Breast epithelium (tissue), 4 donors: ENCODE measurements around the gene TRIM40. TPM values are rescaled to one million over a fixed set of nuclear protein-coding genes. Genes with fewer than 3 reads are reported as not detected.
"Not testable (repeated sequence)": the region's sequence is repeated elsewhere in the genome, so short reads cannot be mapped to it uniquely, and the experiment has no call there.

Experiments used
- DNase-seq, 2 donors: peaks; one replicate each; pipeline ENCODE4 v3.0.0-alpha.2; 2019; ENCODE audit warnings: low spot score in 2 of 2
- H3K27ac ChIP-seq, 2 donors: fragments of 200-600 bp; sonication (generic) in 1 of 2; one replicate each; pipeline ENCODE4 v1.5.1; 2016 to 2019; ENCODE audit warnings: mild to moderate bottlenecking in 1 of 2
- H3K27me3 ChIP-seq, 2 donors: fragments of 200-600 bp; sonication (generic) in 1 of 2; one replicate each; pipeline versions ENCODE4 v1.5.1 to v1.6.0; 2017 to 2019; ENCODE audit warnings: control low read depth in 1 of 2, mild to moderate bottlenecking in 1 of 2
- H3K36me3 ChIP-seq: fragments of 200-600 bp; one replicate; pipeline ENCODE4 v1.5.1; 2019
- H3K4me1 ChIP-seq, 2 donors: fragments of 200-600 bp; sonication (generic); one replicate each; pipeline ENCODE4 v1.5.1; 2016 to 2019; ENCODE audit warnings: control low read depth in 1 of 2
- H3K4me3 ChIP-seq, 3 donors: fragments of 200-600 bp; sonication (generic); 1 replicate in 2 of 3; 2 replicates in 1 of 3; pipeline ENCODE4 v1.5.1; 2016 to 2019; ENCODE audit warnings: mild to moderate bottlenecking in 3 of 3, moderate library complexity in 2 of 3
- H3K9me3 ChIP-seq, 2 donors: fragments of 200-600 bp; sonication (generic) in 1 of 2; one replicate each; pipeline ENCODE4 v1.5.1; 2016 to 2019; ENCODE audit warnings: control low read depth in 1 of 2
- POLR2A ChIP-seq: fragments of 450-650 bp; IDR thresholded peaks from one replicate; pipeline ENCODE4 v1.6.1; 2016; ENCODE audit warnings: antibody characterized with exemption, mild to moderate bottlenecking, moderate library complexity
- POLR2AphosphoS5 ChIP-seq, 3 donors: sonication (generic); formaldehyde crosslinking; IDR thresholded peaks; one replicate each; pipeline ENCODE4 v1.6.1; 2017; ENCODE audit warnings: antibody characterized with exemption in 3 of 3
- intact Hi-C: fragments of 100-400 bp; cut with DNase I; formaldehyde crosslinking; loops from one replicate; pipeline ENCODE4 v1.15.1; 2023; ENCODE audit warnings: low total_unique reads
- total RNA-seq, 3 donors: library from RNA; depleted of rRNA; stranded (reverse); fragments of >200 nt; gene quantifications; one replicate each; pipeline ENCODE4 v1.1.0, GENCODE V29; 2016
- TF ChIP-seq, protein P1 (sequence below), 3 donors: fragments of 450-650 bp; IDR thresholded peaks; one replicate each; pipeline ENCODE4 v1.5.1; 2016 to 2017; ENCODE audit warnings: antibody characterized with exemption in 3 of 3, mild to moderate bottlenecking in 3 of 3, moderate library complexity in 3 of 3

TRIM40 gene
- total RNA-seq, 3 donors from 2014 or later = 0.33 TPM; not detected in 2

DNA sequence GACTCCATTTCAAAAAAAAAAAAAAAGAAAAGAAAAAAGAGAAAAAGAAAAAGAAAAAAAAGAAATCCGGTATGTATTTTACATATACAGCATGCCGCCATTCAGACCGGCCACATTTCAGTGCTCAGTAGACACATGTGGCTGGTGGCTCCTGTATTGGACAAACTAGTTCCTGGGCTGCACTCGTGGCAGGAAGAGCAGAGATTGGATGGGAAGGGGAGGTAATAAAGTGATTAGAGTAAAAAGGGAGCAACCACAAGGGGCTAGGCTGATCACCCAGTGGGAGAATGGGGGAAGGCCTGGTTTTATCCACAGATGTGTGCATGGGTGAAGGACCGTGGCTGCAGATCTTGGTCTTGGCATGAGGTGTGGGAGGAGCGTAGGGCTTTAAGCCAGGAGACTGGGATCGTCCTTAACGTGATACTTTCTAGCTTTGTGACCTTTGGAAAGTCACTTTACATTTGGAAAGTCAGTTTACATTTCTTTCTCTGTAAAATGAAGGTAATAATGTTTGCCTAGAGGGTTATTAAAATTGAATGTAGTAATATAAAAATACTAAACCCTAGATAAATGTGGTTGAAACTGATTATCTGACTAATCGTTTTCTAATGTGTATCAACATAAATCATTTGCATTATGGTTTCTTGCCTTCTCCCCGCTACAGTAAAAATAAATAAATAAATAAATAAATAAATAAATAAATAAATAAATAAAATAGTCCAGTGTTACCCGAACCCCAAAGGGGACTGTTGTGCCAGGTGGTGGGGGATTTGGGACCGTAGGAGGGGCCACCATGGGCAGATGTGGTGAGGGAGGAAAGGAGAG, 26.5 kb downstream of the TRIM40 start:
- DNase-seq = no peak
- no peak for TF ChIP-seq POLR2A
- no peak for TF ChIP-seq POLR2AphosphoS5 (IDR thresholded peaks at IDR 0.05)
- TF ChIP-seq, protein P1, sequence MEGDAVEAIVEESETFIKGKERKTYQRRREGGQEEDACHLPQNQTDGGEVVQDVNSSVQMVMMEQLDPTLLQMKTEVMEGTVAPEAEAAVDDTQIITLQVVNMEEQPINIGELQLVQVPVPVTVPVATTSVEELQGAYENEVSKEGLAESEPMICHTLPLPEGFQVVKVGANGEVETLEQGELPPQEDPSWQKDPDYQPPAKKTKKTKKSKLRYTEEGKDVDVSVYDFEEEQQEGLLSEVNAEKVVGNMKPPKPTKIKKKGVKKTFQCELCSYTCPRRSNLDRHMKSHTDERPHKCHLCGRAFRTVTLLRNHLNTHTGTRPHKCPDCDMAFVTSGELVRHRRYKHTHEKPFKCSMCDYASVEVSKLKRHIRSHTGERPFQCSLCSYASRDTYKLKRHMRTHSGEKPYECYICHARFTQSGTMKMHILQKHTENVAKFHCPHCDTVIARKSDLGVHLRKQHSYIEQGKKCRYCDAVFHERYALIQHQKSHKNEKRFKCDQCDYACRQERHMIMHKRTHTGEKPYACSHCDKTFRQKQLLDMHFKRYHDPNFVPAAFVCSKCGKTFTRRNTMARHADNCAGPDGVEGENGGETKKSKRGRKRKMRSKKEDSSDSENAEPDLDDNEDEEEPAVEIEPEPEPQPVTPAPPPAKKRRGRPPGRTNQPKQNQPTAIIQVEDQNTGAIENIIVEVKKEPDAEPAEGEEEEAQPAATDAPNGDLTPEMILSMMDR (IDR thresholded peaks at IDR 0.05) = no peak
- no peak overlapping the region for H3K4me3 ChIP-seq
- intact Hi-C loops = no loop called here
- no peaks in the 10 kb centered on the region for H3K36me3 ChIP-seq
- no peaks in the 10 kb centered on the region for H3K9me3 ChIP-seq
- H3K27me3 ChIP-seq = peaks cover 0 to 19% of the 10 kb centered on the region in 2 donors
- no peak overlapping the region for H3K27ac ChIP-seq
- no peaks in the 10 kb centered on the region for H3K4me1 ChIP-seq

DNA sequence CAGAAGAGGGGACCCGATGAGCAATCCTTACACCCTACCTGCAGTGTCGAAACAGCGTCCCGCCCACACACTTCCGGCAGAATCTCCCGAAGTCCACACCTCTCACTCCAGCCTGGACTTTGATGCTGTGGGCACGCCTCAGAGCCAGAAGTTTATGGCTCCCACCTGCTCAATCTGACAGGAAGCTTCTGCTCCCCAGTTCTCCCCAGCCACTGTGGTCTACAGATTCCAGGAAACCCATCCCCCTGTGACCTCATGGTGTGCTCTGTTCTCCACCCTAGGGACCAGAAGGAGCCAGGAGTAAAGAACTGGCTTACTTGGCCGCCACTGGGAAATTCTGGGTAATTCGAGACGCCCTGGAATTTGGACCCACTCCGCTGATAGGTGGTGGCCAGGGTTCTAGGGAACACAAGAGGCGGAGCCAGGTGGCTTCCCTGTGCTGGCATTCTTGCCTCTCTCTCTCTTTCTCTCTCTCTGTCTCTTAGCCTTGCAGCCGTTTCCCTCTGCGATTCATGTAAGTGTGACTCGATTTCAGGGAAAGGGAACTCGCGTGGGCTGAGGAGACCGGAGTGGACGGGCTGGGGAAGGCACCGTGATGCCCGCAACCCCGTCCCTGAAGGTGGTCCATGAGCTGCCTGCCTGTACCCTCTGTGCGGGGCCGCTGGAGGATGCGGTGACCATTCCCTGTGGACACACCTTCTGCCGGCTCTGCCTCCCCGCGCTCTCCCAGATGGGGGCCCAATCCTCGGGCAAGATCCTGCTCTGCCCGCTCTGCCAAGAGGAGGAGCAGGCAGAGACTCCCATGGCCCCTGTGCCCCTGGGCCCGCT, 27.4 kb downstream of the TRIM40 start, which contains the start of gene TRIM15:
TSS of gene TRIM15 (plus strand) at position 457 of the 828 bp plus-strand sequence. CDS start at position 596, 139 bp downstream.
- H3K36me3 ChIP-seq = no peaks in the 10 kb centered on the region
- intact Hi-C loops = no loop called here
- H3K4me3 ChIP-seq = no peak within 1 kb of the TSS
- peaks cover 0 to 27% of the 10 kb centered on the region in 2 donors for H3K27me3 ChIP-seq
- DNase-seq = no peak
- TF ChIP-seq POLR2AphosphoS5 (IDR thresholded peaks at IDR 0.05) (no peak), POLR2A (no peak)
- TF ChIP-seq, protein P1 (IDR thresholded peaks at IDR 0.05) = no peak
- no peaks in the 10 kb centered on the region for H3K4me1 ChIP-seq
- H3K27ac ChIP-seq = no peak within 1 kb of the TSS
- no peaks in the 10 kb centered on the region for H3K9me3 ChIP-seq

DNA sequence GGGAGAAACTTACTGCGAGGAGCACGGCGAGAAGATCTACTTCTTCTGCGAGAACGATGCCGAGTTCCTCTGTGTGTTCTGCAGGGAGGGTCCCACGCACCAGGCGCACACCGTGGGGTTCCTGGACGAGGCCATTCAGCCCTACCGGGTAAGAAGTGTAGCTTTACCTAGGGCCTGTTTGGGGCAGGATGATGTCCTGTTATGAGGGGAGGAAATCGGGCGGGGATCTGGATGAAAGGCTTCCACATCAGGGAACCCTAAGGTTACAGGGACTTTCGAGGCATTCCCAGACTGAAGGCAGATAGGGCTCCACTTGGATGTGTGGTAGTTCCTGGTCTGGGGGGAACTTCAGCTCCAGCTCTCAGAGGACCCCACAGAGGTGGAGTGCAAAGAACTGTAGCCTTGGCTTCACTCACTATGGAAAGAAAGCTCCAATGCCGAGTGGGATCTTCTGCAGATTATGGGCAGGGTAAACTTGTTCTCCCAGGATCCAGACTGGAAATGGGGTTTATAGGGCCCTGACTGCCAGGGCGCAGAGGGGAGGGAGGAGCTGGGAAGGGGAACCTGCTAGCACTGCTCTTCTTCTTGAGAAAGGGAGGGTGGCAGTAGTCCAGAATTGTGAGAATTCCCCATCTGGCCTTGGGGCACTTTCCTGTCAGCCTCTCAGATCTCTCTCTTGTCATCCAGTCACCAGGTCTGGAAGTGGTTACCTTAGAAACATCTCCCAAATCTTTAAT, 28.1 kb downstream of the TRIM40 start:
- Histone ChIP-seq H3K4me3 (no peak overlapping the region), H3K27me3 (peaks cover 0 to 30% of the 10 kb centered on the region in 2 donors), H3K9me3 (no peaks in the 10 kb centered on the region), H3K36me3 (no peaks in the 10 kb centered on the region), H3K27ac (no peak overlapping the region), H3K4me1 (no peaks in the 10 kb centered on the region)
- intact Hi-C loops = no loop called here
- no peak for DNase-seq
- TF ChIP-seq POLR2A (no peak), POLR2AphosphoS5 (IDR thresholded peaks at IDR 0.05) (no peak)
- TF ChIP-seq, protein P1 (IDR thresholded peaks at IDR 0.05) = no peak

DNA sequence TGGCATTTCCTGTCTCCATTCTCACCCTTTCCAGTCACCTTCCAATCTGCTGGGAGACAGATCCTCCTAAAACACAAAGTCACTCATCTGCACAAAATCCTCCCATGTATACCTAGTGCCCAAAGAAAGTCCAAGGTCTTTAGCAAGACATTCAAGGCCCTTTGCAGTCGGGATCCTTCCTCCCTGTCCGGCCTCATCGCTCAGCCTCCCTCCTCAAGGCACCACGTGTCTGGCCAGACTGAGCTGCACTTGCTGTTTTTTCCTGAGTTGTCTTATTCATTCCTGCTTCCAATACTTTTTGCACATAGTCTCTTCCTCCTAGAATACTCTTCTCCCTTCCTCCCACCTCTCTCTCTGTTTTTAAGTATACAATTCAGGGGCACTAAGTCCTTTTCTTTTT, 28.8 kb downstream of the TRIM40 start:
- no peak overlapping the region for H3K27ac ChIP-seq
- no peak overlapping the region for H3K4me3 ChIP-seq
- peaks cover 0 to 30% of the 10 kb centered on the region in 2 donors for H3K27me3 ChIP-seq
- H3K36me3 ChIP-seq = no peaks in the 10 kb centered on the region
- no peak for DNase-seq
- H3K4me1 ChIP-seq = no peaks in the 10 kb centered on the region
- TF ChIP-seq, protein P1 (IDR thresholded peaks at IDR 0.05) = no peak
- no peak for TF ChIP-seq POLR2A
- no peak for TF ChIP-seq POLR2AphosphoS5 (IDR thresholded peaks at IDR 0.05)
- intact Hi-C loops = loop anchor here (5.0 kb wide), 1 partner anchor 843 kb away; no protein-coding TSS in a partner anchor
- no peaks in the 10 kb centered on the region for H3K9me3 ChIP-seq

DNA sequence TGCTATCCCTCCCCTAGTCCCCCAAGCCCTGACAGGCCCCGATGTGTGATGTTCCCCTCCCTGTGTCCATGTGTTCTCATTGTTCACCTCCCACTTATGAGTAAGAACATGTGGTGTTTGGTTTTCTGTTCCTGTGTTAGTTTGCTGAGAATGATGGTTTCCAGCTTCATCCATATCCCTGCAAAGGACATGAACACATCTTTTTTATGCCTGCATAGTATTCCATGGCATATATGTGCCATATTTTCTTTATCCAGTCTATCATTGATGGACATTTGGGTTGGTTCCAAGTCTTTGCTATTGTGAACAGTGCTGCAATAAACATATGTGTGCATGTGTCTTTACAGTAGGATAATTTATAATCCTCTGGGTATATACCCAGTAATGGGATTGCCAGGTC, 29.3 kb downstream of the TRIM40 start:
- peaks cover 0 to 31% of the 10 kb centered on the region in 2 donors for H3K27me3 ChIP-seq
- not testable (repeated sequence) for H3K27ac ChIP-seq, H3K4me1 ChIP-seq, DNase-seq, H3K9me3 ChIP-seq, H3K36me3 ChIP-seq, H3K4me3 ChIP-seq
- intact Hi-C loops = loop anchor here (5.0 kb wide), 1 partner anchor 842 kb away; no protein-coding TSS in a partner anchor
